ENCODE measurements around the gene SDSL.

DNA sequence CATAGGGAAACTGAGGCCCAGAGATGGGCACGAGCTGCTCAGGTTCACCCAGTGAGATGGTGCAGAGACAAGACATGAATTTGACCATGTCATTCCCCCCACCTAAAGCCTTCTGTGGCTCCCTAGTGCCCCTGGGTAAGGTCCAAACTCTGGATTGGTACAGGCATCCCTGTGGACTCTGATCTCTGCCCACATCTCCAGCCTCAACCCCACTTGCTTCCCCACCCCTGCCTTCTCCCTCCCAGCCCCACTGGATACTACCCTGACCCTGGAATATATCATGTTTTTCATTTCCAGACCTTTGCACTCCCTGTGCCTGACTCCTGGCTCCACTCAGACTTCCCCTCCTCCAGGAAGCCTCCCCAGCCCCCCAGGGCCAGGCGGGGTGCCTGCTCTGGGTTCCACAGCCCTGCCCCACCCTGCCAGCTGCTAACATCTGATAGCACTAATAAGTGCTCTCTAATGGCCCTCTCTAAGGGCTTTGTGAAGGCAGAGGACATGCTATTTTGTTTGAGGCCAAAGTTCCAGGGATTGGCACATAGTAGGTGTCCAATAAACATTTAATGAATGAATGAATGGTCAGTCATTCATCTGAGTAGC, 1.1 kb upstream of the SDSL start:
- TF ChIP-seq, protein P1, sequence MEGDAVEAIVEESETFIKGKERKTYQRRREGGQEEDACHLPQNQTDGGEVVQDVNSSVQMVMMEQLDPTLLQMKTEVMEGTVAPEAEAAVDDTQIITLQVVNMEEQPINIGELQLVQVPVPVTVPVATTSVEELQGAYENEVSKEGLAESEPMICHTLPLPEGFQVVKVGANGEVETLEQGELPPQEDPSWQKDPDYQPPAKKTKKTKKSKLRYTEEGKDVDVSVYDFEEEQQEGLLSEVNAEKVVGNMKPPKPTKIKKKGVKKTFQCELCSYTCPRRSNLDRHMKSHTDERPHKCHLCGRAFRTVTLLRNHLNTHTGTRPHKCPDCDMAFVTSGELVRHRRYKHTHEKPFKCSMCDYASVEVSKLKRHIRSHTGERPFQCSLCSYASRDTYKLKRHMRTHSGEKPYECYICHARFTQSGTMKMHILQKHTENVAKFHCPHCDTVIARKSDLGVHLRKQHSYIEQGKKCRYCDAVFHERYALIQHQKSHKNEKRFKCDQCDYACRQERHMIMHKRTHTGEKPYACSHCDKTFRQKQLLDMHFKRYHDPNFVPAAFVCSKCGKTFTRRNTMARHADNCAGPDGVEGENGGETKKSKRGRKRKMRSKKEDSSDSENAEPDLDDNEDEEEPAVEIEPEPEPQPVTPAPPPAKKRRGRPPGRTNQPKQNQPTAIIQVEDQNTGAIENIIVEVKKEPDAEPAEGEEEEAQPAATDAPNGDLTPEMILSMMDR (IDR thresholded peaks at IDR 0.05): no peak
- no peak for TF ChIP-seq POLR2A (IDR thresholded peaks at IDR 0.05; ENCODE audit: low read depth)
